Activated CD4-positive, alpha-beta T cell treated with anti-CD3 and anti-CD28 coated beads, Interleukin-2, amount 50 U/mL, for 16 hours (primary cell): ENCODE measurements around the gene SELPLG.
A peak's percentile ranks its signal among the peaks of the same experiment; 100 is the strongest.
"Not testable (repeated sequence)": the region's sequence is repeated elsewhere in the genome, so short reads cannot be mapped to it uniquely, and the experiment has no call there.

Source experiments
- DNase-seq: peaks from one replicate; pipeline ENCODE4 v3.0.0-alpha.2; 2020

The SELPLG gene

GRCh38 chr12:108637222-108637971, 3.7 kb upstream of the SELPLG start:
- DNase-seq = no peak

GRCh38 chr12:108635997-108636808, 2.5 kb upstream of the SELPLG start:
- no peak for DNase-seq

- peak; percentile 82 for DNase-seq
Observed at GRCh38 chr12:108635201-108635996, 1.7 kb upstream of the SELPLG start.

- DNase-seq = peak; percentile 90
Observed at GRCh38 chr12:108634341-108634751, 652 bp upstream of the SELPLG start.

- no peak for DNase-seq
Observed at GRCh38 chr12:108633081-108633533, 587 bp downstream of the SELPLG start.

GRCh38 chr12:108631261-108631660, 2.4 kb downstream of the SELPLG start:
- DNase-seq = not testable (repeated sequence)

GRCh38 chr12:108630481-108631207, 3.0 kb downstream of the SELPLG start:
- DNase-seq = peak; percentile 46

GRCh38 chr12:108629824-108630476, 3.7 kb downstream of the SELPLG start:
- DNase-seq = peak; percentile 80

GRCh38 chr12:108629151-108629550, 4.5 kb downstream of the SELPLG start:
- no peak for DNase-seq

- DNase-seq = no peak
Observed at GRCh38 chr12:108627134-108627920, 6.4 kb downstream of the SELPLG start.

- DNase-seq = no peak
Observed at GRCh38 chr12:108625228-108625627, 8.5 kb downstream of the SELPLG start.

- no peak for DNase-seq
Observed at GRCh38 chr12:108623577-108623976, 10.1 kb downstream of the SELPLG start.

- no peak for DNase-seq
Observed at GRCh38 chr12:108622921-108623514, 10.7 kb downstream of the SELPLG start.

GRCh38 chr12:108622421-108622820, 11.3 kb downstream of the SELPLG start:
- DNase-seq = no peak

GRCh38 chr12:108621161-108621560, 12.5 kb downstream of the SELPLG start:
- no peak for DNase-seq

GRCh38 chr12:108620236-108620879, 13.3 kb downstream of the SELPLG start:
- no peak for DNase-seq

GRCh38 chr12:108619369-108620160, 14.1 kb downstream of the SELPLG start:
- DNase-seq = no peak

- DNase-seq = not testable (repeated sequence)
Observed at GRCh38 chr12:108618953-108619274, 14.8 kb downstream of the SELPLG start.
